Measurements from ENCODE around the gene DAP.
A peak's percentile ranks its signal among the peaks of the same experiment; 100 is the strongest.

GRCh38 chr5:10761185-10761932, at the start of gene DAP:
- TF ChIP-seq POLR2A (IDR thresholded peaks at IDR 0.05; ENCODE audit: low read depth, low read length) = peak; percentile 43
- TF ChIP-seq POU2F2 (IDR thresholded peaks at IDR 0.05; ENCODE audit: low read depth, low read length) = peak; percentile 5; the same call in 1 of the 2 replicates
- no peak for TF ChIP-seq POLR2AphosphoS5 (IDR thresholded peaks at IDR 0.05; ENCODE audit: low read depth, low read length)

Measured in GM12891 (cell line).